Naive thymus-derived CD4-positive, alpha-beta T cell (primary cell): ENCODE measurements around the gene RCSD1. TPM values are rescaled to one million over a fixed set of nuclear protein-coding genes. Genes with fewer than 3 reads are reported as not detected.

Experiments
- ATAC-seq: fragments of 150-1000 bp; cut with Tn5 transposase; 2 replicates; pipeline ENCODE4 v1.10.0; 2021; ENCODE audit warnings: mild to moderate bottlenecking, moderate library complexity
- CTCF ChIA-PET: fragments of 350-600 bp; sonication (Branson Sonifier 250); formaldehyde crosslinking; loops from one replicate; lab custom pipeline; 2021; ENCODE audit warnings: antibody characterized with exemption; lab: Charles Lee
- POLR2A ChIA-PET: fragments of 350-600 bp; sonication (Branson Sonifier 250); formaldehyde crosslinking; loops from one replicate; lab custom pipeline; 2021; ENCODE audit warnings: antibody characterized with exemption, inconsistent platforms; lab: Charles Lee
- DNase-seq, 9 donors: peaks; one replicate each; pipeline versions ENCODE4 v3.0.0 to v3.0.0-alpha.2; 2020 to 2022; ENCODE audit warnings: mixed read lengths in 1 of 9
- H3K27ac ChIP-seq: one replicate; pipeline ENCODE4 v1.7.0; 2013; ENCODE audit warnings: mild to moderate bottlenecking, low read depth, low read length, moderate library complexity
- H3K27me3 ChIP-seq, 2 donors: one replicate each; pipeline ENCODE4 v1.7.0; 2013; ENCODE audit warnings: low read length in 2 of 2, mild to moderate bottlenecking in 2 of 2, moderate library complexity in 2 of 2; ENCODE audit not compliant: control insufficient read depth in 2 of 2, insufficient read depth in 2 of 2
- H3K36me3 ChIP-seq, 3 experiments: 1 replicate in 2 of 3; 2 replicates in 1 of 3; pipeline ENCODE4 v1.7.0; 2013; ENCODE audit warnings: low read length in 3 of 3, mild to moderate bottlenecking in 3 of 3, moderate library complexity in 1 of 3; ENCODE audit not compliant: insufficient read depth in 3 of 3, control insufficient read depth in 2 of 3
- H3K4me1 ChIP-seq, 2 donors: one replicate each; pipeline ENCODE4 v1.7.0; 2013; ENCODE audit warnings: low read length in 2 of 2, mild to moderate bottlenecking in 2 of 2, moderate library complexity in 1 of 2; ENCODE audit not compliant: control insufficient read depth in 2 of 2, insufficient read depth in 2 of 2
- H3K4me3 ChIP-seq: 2 replicates; pipeline ENCODE4 v1.7.0; 2013; ENCODE audit warnings: mild to moderate bottlenecking, low read length
- H3K9me3 ChIP-seq, 3 experiments: 1 replicate in 2 of 3; 2 replicates in 1 of 3; pipeline ENCODE4 v1.7.0; 2013; ENCODE audit warnings: low read length in 3 of 3; ENCODE audit not compliant: control insufficient read depth in 2 of 3
- H3K27ac Mint-ChIP-seq, 9 donors: one replicate each; pipeline ENCODE4 v1.8.0; 2020 to 2022; ENCODE audit warnings: mixed read lengths in 9 of 9, mild to moderate bottlenecking in 8 of 9, moderate library complexity in 5 of 9, inconsistent platforms in 2 of 9
- H3K27me3 Mint-ChIP-seq, 5 donors: one replicate each; pipeline ENCODE4 v1.8.0; 2021 to 2022; ENCODE audit warnings: mixed read lengths in 5 of 5, mild to moderate bottlenecking in 1 of 5
- H3K36me3 Mint-ChIP-seq, 5 donors: one replicate each; pipeline ENCODE4 v1.8.0; 2020 to 2022; ENCODE audit warnings: mixed read lengths in 5 of 5, mild to moderate bottlenecking in 3 of 5, inconsistent platforms in 1 of 5
- H3K4me1 Mint-ChIP-seq, 7 donors: one replicate each; pipeline ENCODE4 v1.8.0; 2020 to 2022; ENCODE audit warnings: mixed read lengths in 7 of 7, mild to moderate bottlenecking in 3 of 7, inconsistent platforms in 1 of 7
- H3K4me3 Mint-ChIP-seq, 10 donors: one replicate each; pipeline ENCODE4 v1.8.0; 2020 to 2022; ENCODE audit warnings: mild to moderate bottlenecking in 10 of 10, mixed read lengths in 10 of 10, moderate library complexity in 6 of 10, inconsistent platforms in 2 of 10
- H3K9me3 Mint-ChIP-seq, 11 donors: one replicate each; pipeline ENCODE4 v1.8.0; 2020 to 2022; ENCODE audit warnings: mixed read lengths in 11 of 11, mild to moderate bottlenecking in 4 of 11, inconsistent platforms in 1 of 11, moderate library complexity in 1 of 11
- intact Hi-C, 2 donors: fragments of 100-400 bp; cut with micrococcal nuclease; formaldehyde crosslinking; loops; one replicate each; pipeline ENCODE4 v1.15.1; 2023
- polyA plus RNA-seq, 2 donors: library from polyadenylated mRNA; unstranded; fragments of 300-500 nt; fragmentation: Illumina TruSeq; gene quantifications; one replicate each; pipeline ENCODE4 v1.2.3, GENCODE V29; 2021
- total RNA-seq, 6 experiments: library from RNA in 5 of 6; stranded (reverse) in 5 of 6; gene quantifications; 1 replicate in 5 of 6; 2 replicates in 1 of 6; pipeline ENCODE4 v1.2.3 and lab custom pipeline; 2021 to 2026

RCSD1 gene
- total and polyA plus RNA-seq, 7 experiments from 2014 or later: 75.0 to 153 (median 135) TPM

DNA sequence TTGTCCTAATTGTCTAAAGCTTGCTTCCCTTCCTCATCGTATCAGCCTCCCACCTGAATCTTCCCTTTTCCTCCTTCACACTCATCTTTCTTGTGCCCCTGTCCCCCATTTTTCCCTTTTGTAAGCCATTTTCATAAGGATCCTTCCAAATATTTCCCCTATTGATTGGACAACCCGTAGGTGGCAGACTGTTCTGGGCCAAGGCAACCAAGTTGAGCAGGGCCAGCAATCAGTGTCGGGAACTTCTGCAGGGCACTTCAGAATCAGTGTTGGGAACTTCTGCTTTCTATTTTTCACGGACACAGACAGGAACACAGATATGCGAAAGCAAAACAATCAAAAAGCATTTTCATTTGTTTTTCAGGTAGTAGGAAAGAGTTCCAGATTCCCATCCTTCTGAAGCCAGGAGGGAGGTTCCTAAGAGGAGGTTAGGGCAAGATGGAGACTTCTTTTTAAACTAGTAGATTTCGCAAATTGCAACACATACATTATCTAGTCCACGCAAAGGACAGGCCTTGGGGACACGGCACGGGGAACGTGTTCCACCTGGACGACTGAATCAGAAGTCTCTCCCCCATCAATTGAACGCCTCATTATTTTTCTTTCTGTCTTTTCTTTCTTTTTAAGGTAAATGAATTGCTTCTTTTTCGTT is 91.1 kb downstream of the RCSD1 start:
- H3K9me3 Mint-ChIP-seq: no peaks in the 10 kb centered on the region
- peak overlapping the region; percentile 70 for H3K27ac ChIP-seq
- H3K27me3 ChIP-seq: no peaks in the 10 kb centered on the region
- DNase-seq (peak in 1 of 9 donors; percentile 13), ATAC-seq (peak; percentile 5)
- ChIA-PET POLR2A (no interaction called here), CTCF (no interaction called here)
- no peaks in the 10 kb centered on the region for H3K9me3 ChIP-seq
- peak overlapping the region; percentile 64 for H3K4me3 ChIP-seq
- H3K36me3 ChIP-seq: peaks cover 0 to 4% (median 0%) of the 10 kb centered on the region in 3 experiments
- intact Hi-C loops: loop anchor here (1.0 to 5.0 kb wide), 4 partner anchors 41 to 456 kb away; partner anchors contain the start of gene TIPRL (in 1 of the 2)
- H3K4me1 Mint-ChIP-seq: peaks cover 36 to 73% (median 63%) of the 10 kb centered on the region in 7 donors
- peaks cover 0 to 13% (median 0%) of the 10 kb centered on the region in 5 donors for H3K36me3 Mint-ChIP-seq
- peak overlapping the region; percentile 85 to 96 (median 91) for H3K4me3 Mint-ChIP-seq
- peaks cover 5 to 18% of the 10 kb centered on the region in 2 donors for H3K4me1 ChIP-seq
- H3K27me3 Mint-ChIP-seq: peaks cover 0 to 1% (median 0%) of the 10 kb centered on the region in 5 donors
- H3K27ac Mint-ChIP-seq: peak overlapping the region; percentile 70 to 95 (median 86)

DNA sequence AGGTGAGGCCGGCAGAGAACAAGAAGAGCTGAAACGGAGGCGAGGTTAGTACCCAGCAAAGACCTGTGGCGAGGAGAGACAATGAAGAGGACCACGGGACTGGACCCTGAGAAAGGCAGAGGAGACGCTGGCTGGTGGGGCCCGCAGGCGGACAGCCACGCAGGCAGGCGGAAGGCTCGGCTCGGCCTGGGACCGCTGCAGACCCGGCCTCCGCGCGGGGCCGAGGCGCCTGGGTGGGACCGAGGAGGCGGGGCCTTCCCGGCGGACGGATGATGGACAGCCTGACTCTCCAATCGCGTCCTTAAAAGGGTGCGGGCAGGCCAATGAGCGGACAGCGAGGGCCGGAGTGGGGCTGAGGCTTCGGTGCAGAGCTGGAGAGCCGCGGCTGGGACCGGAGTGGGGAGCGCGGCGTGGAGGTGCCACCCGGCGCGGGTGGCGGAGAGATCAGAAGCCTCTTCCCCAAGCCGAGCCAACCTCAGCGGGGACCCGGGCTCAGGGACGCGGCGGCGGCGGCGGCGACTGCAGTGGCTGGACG is 91.7 kb downstream of the RCSD1 start, which contains the start of gene MPZL1:
Gene MPZL1, plus strand, starts transcription at position 366 of the 535 bp plus-strand sequence. CDS start 170 bp downstream, outside the sequence.
- Histone ChIP-seq H3K9me3 (no peaks in the 10 kb centered on the region), H3K36me3 (peaks cover 0 to 4% (median 0%) of the 10 kb centered on the region in 3 experiments), H3K27me3 (no peaks in the 10 kb centered on the region), H3K27ac (peak within 1 kb of the TSS; percentile 70), H3K4me3 (peak within 1 kb of the TSS; percentile 64), H3K4me1 (peaks cover 5 to 18% of the 10 kb centered on the region in 2 donors)
- H3K36me3 Mint-ChIP-seq: peaks cover 0 to 15% (median 0%) of the 10 kb centered on the region in 5 donors
- H3K4me1 Mint-ChIP-seq: peaks cover 35 to 76% (median 65%) of the 10 kb centered on the region in 7 donors
- peak; percentile 81 to 96 (median 88) for DNase-seq
- ChIA-PET POLR2A (interaction anchor here (0.7 kb wide), 1 partner anchor 214 kb away, joined by 3 read pairs; no protein-coding TSS in a partner anchor), CTCF (no interaction called here)
- intact Hi-C loops: loop anchor here (1.0 to 5.0 kb wide), 5 partner anchors 7 to 456 kb away; partner anchors contain the start of gene TIPRL (in 1 of the 2)
- peaks cover 0 to 5% (median 0%) of the 10 kb centered on the region in 5 donors for H3K27me3 Mint-ChIP-seq
- peak; percentile 99 for ATAC-seq
- peak within 1 kb of the TSS; percentile 85 to 96 (median 91) for H3K4me3 Mint-ChIP-seq
- peak within 1 kb of the TSS; percentile 75 to 95 (median 86) for H3K27ac Mint-ChIP-seq
- no peaks in the 10 kb centered on the region for H3K9me3 Mint-ChIP-seq

DNA sequence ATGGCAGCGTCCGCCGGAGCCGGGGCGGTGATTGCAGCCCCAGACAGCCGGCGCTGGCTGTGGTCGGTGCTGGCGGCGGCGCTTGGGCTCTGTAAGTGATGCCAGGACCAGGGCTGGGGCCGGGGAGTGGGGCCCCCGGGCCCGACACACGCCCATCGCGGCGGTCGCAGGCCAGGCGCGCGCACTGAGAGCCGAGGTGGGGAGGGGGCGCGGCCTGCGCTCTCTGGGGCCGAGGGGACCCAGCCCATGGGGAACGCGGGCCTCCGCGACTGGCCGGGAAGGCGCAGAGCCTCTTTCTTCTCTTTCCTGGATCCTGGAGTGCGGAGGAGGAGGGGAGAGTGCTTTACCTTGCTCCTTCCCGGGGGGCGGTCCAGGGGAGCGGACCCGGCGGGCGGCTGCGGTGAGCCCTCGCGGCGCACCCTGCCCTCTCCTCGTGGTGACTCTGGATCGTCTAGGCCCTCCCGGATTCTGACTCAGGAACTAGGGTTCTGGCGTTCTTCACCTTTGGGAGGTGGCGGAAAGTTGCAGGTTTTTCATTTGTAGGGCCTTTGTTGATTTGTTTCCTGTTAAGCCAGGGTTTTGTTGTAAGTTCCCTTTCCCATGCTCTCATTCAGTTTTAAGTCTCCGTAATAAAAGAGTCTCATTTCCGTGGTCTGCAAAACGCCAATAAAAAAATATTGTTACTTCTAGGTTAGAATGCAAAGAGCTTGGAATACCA is 92.3 kb downstream of the RCSD1 start:
- Mint-ChIP-seq H3K36me3 (peaks cover 0 to 15% (median 0%) of the 10 kb centered on the region in 5 donors), H3K4me3 (peak overlapping the region; percentile 85 to 96 (median 90)), H3K27ac (peak overlapping the region in 8 of 9 donors; percentile 22 to 95 (median 73)), H3K27me3 (peaks cover 0 to 5% (median 0%) of the 10 kb centered on the region in 5 donors), H3K4me1 (peaks cover 31 to 70% (median 60%) of the 10 kb centered on the region in 7 donors), H3K9me3 (no peaks in the 10 kb centered on the region)
- DNase-seq: peak in 5 of 9 donors; percentile 11 to 53 (median 20)
- peak overlapping the region; percentile 70 for H3K27ac ChIP-seq
- H3K36me3 ChIP-seq: peaks cover 0 to 4% (median 0%) of the 10 kb centered on the region in 3 experiments
- intact Hi-C loops: loop anchor here (1.0 to 5.0 kb wide), 4 partner anchors 8 to 455 kb away; partner anchors contain the start of gene TIPRL (in 1 of the 2)
- CTCF ChIA-PET: no interaction called here
- no peaks in the 10 kb centered on the region for H3K9me3 ChIP-seq
- peaks cover 5 to 18% of the 10 kb centered on the region in 2 donors for H3K4me1 ChIP-seq
- peak overlapping the region; percentile 64 for H3K4me3 ChIP-seq
- no peaks in the 10 kb centered on the region for H3K27me3 ChIP-seq
- ATAC-seq: peak; percentile 48
- POLR2A ChIA-PET: interaction anchor here (0.7 to 2.7 kb wide), 4 partner anchors 7 to 214 kb away, joined by 3 to 12 read pairs (median 4); no protein-coding TSS in a partner anchor

DNA sequence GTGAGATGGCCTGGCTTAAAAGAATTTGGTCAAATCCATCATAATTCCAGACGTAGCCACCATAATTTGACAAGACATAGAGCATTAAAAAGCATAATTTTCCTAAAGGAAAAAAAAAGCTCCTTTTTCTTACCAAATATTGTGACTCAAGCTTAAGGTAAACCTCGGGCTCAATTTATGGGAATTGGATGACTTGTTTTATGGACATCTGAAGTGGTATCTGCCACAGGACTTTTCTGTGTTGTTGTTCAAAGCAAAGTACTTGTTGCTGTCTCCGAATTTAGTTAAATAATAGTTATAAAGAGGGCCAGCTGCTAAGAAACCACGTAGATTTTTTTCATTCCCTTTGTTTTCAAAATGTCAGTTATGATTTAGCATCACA is 92.8 kb downstream of the RCSD1 start:
- Histone ChIP-seq H3K4me3 (peak overlapping the region; percentile 64), H3K9me3 (no peaks in the 10 kb centered on the region), H3K36me3 (peaks cover 0 to 4% (median 0%) of the 10 kb centered on the region in 3 experiments), H3K27me3 (no peaks in the 10 kb centered on the region), H3K4me1 (peaks cover 5 to 18% of the 10 kb centered on the region in 2 donors), H3K27ac (peak overlapping the region; percentile 70)
- intact Hi-C loops: loop anchor here (1.0 to 5.0 kb wide), 4 partner anchors 9 to 454 kb away; partner anchors contain the start of gene TIPRL (in 1 of the 2)
- H3K4me3 Mint-ChIP-seq: peak overlapping the region; percentile 83 to 96 (median 88)
- DNase-seq: no peak
- peaks cover 0 to 5% (median 0%) of the 10 kb centered on the region in 5 donors for H3K27me3 Mint-ChIP-seq
- CTCF ChIA-PET: no interaction called here
- H3K4me1 Mint-ChIP-seq: peaks cover 31 to 69% (median 59%) of the 10 kb centered on the region in 7 donors
- POLR2A ChIA-PET: interaction anchor here (0.7 to 2.7 kb wide), 3 partner anchors 8 to 123 kb away, joined by 3 to 12 read pairs (median 5); no protein-coding TSS in a partner anchor
- H3K9me3 Mint-ChIP-seq: no peaks in the 10 kb centered on the region
- H3K36me3 Mint-ChIP-seq: peaks cover 0 to 15% (median 0%) of the 10 kb centered on the region in 5 donors
- no peak for ATAC-seq
- peak overlapping the region in 6 of 9 donors; percentile 2 to 67 (median 34) for H3K27ac Mint-ChIP-seq

DNA sequence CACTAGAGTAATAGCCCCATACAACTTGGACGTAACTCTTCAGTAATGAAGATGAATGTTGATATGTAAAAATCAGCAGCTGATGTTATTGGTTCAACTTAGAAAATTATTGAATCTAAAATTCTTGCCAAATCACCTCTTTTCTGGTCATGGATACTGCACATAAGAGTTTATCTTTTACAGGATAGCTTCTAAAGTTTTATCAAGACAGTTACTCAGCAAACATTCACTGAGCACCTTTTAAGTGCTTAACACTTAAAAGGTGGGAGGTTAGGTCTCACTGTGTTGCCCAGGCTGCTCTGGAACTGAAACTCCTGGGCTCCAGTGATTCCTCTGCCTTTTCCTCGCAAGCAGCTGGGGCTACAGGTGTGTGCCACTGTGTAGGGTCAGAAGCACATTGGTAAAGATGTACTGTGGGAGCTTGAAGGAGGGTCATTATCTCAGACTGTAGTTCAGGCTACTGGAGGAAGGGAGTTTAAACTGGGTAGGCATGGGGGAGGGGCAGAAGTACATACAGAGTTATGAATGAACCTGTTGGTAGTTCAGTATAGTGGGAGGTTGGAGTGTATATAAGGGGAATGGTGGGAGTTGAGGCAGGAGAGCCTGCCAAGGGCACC is 93.8 kb downstream of the RCSD1 start:
- peak overlapping the region in 7 of 10 donors; percentile 3 to 96 (median 86) for H3K4me3 Mint-ChIP-seq
- H3K27me3 Mint-ChIP-seq: peaks cover 0 to 5% (median 0%) of the 10 kb centered on the region in 5 donors
- peaks cover 31 to 61% (median 58%) of the 10 kb centered on the region in 7 donors for H3K4me1 Mint-ChIP-seq
- Histone ChIP-seq H3K4me3 (no peak overlapping the region), H3K4me1 (peaks cover 5 to 17% of the 10 kb centered on the region in 2 donors), H3K27me3 (no peaks in the 10 kb centered on the region), H3K36me3 (peaks cover 0 to 4% (median 0%) of the 10 kb centered on the region in 3 experiments), H3K27ac (no peak overlapping the region), H3K9me3 (no peaks in the 10 kb centered on the region)
- intact Hi-C loops: loop anchor here (5.0 kb wide), 3 partner anchors 38 to 453 kb away; partner anchors contain the start of gene TIPRL (in 1 of the 2)
- POLR2A ChIA-PET: interaction anchor here (2.7 kb wide), 1 partner anchor 9 kb away, joined by 12 read pairs; no protein-coding TSS in a partner anchor
- peak overlapping the region in 1 of 9 donors; percentile 1 for H3K27ac Mint-ChIP-seq
- no peaks in the 10 kb centered on the region for H3K9me3 Mint-ChIP-seq
- no peak for DNase-seq
- H3K36me3 Mint-ChIP-seq: peaks cover 0 to 18% (median 0%) of the 10 kb centered on the region in 5 donors
- CTCF ChIA-PET: interaction anchor here (0.6 to 0.8 kb wide), 2 partner anchors 10 to 38 kb away, joined by 3 to 4 read pairs; no protein-coding TSS in a partner anchor
- no peak for ATAC-seq
